NCI-H2081 treated with DMSO at 0.1 percent for 48 hours (cell line): ENCODE results near the gene STX8.
"Not testable (repeated sequence)": the region's sequence is repeated elsewhere in the genome, so short reads cannot be mapped to it uniquely, and the experiment has no call there.

Experiments used
- DNase-seq: peaks from one replicate; lab custom pipeline; 2025; lab: John Stamatoyannopoulos, UW

Gene STX8

DNA sequence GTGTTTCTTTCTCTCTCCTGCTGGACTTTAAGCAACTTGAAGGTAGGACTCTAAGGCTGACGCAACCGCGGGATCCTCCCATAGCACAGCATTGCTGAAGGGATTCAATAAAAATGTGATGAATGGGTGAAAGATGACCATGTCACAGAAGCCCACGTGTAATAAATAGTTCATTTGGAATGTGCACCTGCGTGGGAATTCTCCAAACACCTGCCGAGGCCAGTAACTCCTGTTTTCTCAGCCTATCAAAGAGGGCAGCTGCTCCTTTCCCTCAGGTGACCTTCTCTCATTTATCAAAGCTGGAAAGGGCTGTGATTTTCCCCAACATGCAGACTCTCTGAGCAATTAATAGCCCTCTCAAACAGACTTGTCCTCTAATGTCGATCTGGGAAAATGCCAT is 235.7 kb downstream of the STX8 start:
- DNase-seq, result no peak

GRCh38 chr17:9339482-9339881 is 236.1 kb downstream of the STX8 start:
- DNase-seq, result not testable (repeated sequence)

DNA sequence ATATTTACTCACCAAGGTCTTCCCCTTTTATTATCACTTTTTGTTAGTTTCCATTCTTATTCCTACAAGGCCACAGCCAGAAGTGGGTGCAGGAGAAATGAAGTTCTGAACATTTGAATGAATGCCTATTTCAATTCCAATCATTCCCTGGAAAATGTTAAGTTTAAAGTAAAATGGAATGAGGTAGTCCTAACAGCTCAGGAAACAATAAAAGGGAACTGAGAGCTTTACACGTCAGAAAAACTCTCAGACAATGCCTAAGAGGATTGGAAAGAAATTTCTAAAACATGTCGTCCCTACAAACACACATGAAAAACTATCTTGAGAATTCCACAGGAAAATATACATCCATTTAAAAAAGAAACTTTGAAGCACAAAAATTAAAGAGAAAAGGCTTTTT is 238.8 kb downstream of the STX8 start:
- no peak for DNase-seq

DNA sequence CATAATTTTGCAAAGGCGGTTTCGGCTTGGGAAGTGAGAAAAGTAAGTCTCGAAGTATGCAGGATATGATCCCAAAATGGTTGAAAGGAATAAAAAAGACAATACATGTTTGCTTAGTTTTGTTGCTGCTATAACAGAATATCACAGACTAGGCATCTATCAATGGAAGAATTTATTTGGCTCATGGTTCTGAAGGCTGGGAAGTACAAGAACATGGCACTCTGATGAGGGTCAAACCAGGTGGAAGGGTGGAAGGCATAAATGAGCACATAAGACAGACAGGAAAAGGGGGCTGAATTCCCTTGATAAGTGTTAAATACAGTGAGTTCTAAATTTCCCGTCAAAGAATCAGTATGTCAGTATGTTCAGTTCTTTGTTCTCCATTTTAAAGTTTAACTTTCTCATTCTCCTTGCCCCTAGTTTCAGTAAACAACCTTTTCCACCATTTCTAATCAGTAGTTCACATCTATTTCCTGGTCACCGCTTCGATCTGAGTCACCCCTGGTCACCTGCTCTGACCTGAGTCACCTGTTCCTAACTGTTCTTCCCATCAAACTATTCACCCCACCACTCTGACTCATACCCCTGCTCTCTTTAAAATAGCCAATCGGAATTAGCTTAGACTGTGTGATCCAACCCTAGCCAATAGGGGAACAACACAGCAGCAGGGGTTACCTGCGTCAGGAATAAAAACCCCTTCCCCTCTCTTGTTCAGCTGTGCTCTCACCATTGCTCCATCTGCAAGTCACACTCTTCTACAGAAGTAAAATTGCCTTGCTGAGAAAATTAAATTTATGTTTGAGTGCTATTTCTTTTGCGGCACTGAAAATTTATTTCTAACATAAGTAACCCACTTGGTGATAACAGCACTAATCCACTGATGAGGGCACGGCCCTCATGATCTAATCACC is 240.8 kb downstream of the STX8 start:
- DNase-seq, result no peak

DNA sequence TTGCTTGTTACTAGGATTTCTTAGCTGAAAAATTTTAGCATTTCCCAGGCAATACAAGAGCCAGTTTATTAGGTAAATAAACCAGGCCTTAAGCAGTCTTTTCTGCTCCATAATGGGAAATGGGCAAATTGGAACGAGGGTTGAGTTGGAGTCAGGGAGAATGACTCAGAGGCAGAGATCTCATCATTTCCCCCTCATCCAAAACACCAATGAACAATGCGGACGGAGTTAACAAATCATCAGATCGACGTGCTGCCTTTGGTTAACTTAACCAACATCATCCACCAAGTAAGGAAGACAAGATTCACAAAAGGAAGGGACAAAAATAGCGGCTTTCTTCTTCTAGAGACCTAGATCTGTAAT is 243.5 kb downstream of the STX8 start:
- DNase-seq, result no peak

- DNase-seq, result no peak
Measured at GRCh38 chr17:9331279-9332131, 244.1 kb downstream of the STX8 start.

DNA sequence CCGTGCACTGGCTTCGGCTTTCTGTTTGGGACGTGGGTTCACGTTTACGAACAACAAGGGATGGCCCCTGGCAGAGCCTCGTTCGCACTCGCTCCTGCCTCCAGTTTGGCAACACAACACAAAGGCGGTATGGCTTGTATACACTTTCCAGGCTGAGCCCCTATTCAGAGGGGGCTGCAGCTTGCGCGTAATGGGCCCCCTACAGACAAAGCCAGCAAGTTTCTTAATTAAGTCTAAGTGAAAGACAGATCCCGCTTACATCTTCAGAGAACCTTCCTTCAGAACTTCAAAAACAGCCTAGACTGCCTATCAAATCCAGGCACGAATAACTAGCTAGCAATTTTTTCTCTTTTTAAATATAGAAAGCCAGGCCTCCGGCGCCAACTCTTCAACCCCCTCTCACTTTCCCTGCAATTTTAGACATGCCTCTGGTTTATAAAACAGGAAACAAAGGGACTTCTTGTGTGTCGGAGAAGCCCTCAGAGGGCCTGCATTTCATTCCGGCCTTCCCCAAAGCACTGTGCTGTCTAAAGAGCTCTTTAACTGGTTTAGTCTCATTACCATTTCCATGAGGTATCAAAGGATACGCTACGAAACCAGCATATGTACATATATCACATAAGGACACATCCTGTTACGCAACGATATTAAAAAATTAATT is 244.9 kb downstream of the STX8 start:
- no peak for DNase-seq

DNA sequence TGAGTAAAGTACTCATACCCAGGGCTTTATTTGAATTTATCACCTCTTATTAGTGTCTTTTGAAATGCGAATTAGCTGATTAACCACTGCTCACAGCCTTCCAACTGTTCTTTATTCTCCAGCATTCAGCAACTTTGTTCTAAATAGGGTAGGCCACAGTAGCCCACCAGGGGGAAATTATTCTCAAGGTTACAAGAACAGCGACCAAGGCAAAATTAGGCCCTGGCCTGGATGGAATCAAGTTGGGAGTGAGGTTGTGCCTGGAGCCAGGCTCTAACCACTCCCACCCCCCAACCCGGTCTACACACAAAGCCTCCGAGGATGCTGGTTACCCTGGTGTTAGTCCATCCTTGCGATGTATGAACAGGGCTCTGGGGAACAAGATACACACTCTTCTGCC is 245.5 kb downstream of the STX8 start:
- DNase-seq, result no peak

DNA sequence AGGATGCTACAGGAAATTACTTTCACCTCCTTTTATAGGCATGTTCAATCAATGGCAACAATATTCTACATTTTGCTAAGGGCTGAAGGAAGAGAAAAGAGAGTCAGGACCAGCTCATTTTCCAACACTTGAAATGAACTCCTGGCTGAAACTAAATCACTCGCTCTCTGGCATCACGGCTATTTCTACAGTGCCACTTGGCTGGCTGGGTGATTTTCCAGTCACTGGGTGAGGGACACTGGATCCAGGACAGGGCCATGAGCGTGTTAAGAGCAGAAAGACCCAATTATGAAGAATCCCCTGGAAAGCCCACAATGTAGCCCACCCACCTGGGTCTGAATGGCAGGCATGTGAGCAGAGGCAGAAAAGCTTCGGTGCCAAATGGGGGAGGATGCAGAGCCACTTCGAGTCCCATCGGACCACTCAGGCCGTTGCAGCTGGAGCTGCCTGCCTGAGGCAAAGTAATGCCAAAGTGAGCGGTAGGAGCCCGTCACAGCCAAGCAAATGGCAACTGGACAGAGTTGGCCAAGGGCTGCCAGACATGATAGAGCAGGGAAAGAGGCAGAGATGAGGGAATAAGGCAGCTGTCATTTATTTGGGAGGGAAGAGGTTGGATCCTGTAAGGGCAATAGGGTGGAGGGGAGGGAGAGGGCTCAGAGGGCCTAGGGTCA is 246.2 kb downstream of the STX8 start:
- no peak for DNase-seq

DNA sequence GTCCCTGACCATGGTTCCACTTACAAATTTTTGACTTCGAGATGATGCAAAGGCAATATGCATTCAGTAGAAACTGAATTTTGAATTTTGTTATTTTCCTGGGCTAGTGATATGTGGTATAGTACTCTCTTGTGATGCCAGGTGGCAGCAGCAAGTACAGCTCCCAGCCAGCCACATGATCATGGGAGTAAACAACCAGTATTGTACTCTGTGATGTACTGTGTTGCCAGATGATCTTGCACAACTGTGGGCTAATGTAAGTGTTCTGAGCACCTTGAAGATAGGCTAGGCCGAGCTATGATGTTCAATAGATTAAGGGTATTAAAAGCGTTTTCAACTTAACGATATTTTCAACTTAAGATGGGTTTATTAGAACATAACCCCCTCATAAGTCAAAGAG is 250.8 kb downstream of the STX8 start:
- DNase-seq, result no peak

DNA sequence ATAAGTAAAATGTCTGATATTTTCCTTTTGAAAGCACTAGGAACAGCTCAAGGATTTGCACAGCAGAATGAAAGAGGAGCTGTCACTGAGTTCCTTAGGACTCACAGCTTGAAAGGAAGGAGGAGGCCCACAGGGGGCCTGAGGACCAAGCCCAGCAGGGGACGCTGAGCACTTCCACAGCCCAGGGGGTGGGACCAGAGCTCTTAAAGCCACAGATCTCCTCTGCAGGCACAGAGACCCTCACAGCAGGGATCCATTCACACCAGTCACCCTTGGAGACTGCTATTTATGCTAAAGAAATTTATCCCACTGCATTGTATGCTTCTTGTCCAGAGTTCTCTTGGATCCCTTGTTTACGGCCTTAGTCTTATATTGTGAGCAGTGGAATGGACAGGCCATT is 253.3 kb downstream of the STX8 start:
- DNase-seq, result no peak

DNA sequence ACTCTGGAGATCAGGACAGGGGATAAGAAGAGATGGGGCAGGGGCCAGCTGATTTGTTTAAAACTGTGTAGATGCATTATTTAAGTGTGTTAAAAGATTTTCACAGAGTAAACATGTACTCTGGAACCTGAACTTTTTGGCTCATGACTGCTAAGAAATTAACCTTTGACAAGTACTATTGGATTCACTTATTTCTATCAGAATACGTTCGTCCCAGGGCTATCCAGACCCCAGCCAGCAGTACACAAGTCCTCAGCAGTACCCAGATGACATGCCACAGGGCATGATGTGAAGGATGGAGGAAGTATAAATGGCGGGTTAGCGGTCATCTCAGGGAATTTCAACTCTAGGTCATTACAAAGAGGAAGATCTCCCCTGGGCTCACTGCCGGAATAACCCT is 253.7 kb downstream of the STX8 start:
- DNase-seq, result no peak

DNA sequence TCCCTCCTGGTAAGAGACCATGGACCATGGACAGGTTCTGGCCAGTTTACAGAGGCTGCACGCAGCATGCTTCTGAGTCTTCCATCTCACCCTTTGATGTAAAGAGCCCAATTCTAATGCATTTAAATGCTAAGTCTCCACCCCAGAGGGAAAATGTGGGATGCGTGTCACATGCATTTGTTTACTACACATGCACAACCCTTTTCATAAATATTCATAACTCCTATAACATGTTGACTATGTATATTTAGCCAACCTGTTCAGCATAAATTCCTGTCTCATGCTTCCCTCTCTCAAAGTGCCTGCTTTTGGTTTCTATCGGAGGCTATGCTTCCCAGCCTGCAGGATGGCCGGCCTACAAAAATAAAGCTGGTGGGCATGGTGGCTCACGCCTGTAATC is 260.3 kb downstream of the STX8 start:
- no peak for DNase-seq

DNA sequence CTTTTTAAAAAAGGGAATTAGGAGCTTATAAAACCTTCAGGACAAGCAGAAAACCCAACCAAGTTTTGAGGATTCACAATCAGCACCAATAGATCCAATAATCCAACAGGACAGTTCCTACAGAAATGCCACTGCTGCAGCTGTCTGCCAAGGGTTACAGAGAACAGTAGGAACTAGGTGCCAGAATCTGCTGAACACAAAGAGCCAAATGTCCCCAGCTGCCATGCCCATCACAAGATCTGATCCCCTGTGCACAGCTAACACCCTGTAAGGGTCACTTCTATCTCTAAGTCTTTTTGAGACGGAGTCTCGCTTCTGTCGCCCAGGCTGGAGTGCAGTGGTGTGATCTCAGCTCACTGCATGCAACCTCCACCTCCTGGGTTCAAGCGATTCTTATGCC is 262.3 kb downstream of the STX8 start:
- DNase-seq, result no peak

GRCh38 chr17:9309216-9309615 is 266.4 kb downstream of the STX8 start:
- DNase-seq, result no peak

GRCh38 chr17:9308069-9308468 is 267.6 kb downstream of the STX8 start:
- DNase-seq, result no peak

GRCh38 chr17:9307313-9307998 is 268.2 kb downstream of the STX8 start:
- no peak for DNase-seq

DNA sequence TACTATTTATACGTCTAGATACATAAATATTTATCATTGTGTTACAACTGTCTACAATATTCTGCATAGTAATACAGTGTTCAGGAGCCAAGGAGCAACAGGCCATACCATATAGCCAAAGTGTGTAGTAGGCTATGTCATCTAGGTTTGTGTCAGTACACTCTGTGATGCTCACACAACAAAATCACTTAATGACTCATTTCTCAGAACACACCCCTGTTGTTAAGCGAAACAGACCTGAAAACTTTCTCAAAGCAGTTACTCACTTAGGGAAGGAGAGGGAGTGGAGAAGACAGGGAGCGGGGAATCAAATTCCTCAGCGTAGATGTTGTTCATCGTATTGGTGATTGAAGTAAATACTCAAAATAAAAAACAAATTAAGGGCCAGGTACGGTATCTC is 269.5 kb downstream of the STX8 start:
- no peak for DNase-seq

- no peak for DNase-seq
Measured at GRCh38 chr17:9299695-9300094, 275.9 kb downstream of the STX8 start.

DNA sequence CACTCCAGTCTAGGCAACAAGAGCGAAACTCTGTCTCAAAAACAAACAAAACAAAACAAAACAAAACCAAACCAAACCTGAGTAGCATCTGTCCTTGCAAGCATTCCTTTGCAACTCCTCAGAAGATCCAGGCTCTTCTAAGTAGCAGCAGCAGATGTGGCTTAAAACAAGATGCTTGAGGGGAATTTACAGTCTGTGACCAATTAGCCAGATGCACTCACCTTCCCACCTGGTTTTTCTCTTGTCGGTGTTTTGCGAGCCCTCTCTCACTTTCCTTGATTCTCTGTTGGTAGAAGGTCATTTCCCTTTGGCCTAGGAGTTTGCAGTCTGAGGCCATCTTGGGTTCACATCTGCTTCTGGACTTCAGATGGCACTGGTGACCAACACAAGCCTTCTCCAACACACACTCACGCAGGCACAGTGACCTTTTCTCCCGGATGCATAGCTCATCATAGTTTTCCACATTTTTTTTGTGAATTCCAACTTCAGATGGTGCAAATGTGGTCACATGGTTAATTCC is 276.8 kb downstream of the STX8 start:
- no peak for DNase-seq

DNA sequence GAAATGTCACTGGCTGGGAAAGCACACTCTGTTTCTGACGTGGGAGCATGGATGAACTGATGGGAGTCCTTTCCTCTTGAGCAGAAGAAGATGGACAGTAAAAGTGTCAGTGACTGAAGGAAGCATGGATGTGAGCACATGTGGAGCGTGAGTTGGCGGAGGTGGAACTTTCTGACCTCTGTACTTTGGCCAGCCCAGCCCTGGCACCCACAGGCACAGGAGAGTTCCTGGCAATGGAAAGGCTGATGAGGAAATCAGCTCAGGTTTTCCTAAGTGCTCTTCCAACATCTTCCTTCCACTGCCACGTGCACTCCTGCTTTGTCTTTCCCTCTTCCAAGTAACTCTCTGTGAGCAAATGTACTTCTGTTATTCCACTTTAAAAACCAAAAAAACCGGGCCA is 277.5 kb downstream of the STX8 start:
- DNase-seq, result no peak
